Measurements from ENCODE around the gene IDUA.
"Not testable (repeated sequence)": the region's sequence is repeated elsewhere in the genome, so short reads cannot be mapped to it uniquely, and the experiment has no call there.

Gene IDUA

GRCh38 chr4:987624-988513 is 1.0 kb downstream of the IDUA start:
- no peak for DNase-seq (ENCODE audit: low read depth)

- DNase-seq (ENCODE audit: low read depth), result no peak
Measured at GRCh38 chr4:988726-989721, 2.2 kb downstream of the IDUA start.

GRCh38 chr4:989722-990471 is 3.1 kb downstream of the IDUA start:
- DNase-seq (ENCODE audit: low read depth), result no peak

- DNase-seq (ENCODE audit: low read depth), result no peak
Measured at GRCh38 chr4:990746-991367, 4.0 kb downstream of the IDUA start.

GRCh38 chr4:991451-992296 is 4.8 kb downstream of the IDUA start:
- DNase-seq (ENCODE audit: low read depth), result no peak

- no peak for DNase-seq (ENCODE audit: low read depth)
Measured at GRCh38 chr4:992297-993110, 5.7 kb downstream of the IDUA start.

DNA sequence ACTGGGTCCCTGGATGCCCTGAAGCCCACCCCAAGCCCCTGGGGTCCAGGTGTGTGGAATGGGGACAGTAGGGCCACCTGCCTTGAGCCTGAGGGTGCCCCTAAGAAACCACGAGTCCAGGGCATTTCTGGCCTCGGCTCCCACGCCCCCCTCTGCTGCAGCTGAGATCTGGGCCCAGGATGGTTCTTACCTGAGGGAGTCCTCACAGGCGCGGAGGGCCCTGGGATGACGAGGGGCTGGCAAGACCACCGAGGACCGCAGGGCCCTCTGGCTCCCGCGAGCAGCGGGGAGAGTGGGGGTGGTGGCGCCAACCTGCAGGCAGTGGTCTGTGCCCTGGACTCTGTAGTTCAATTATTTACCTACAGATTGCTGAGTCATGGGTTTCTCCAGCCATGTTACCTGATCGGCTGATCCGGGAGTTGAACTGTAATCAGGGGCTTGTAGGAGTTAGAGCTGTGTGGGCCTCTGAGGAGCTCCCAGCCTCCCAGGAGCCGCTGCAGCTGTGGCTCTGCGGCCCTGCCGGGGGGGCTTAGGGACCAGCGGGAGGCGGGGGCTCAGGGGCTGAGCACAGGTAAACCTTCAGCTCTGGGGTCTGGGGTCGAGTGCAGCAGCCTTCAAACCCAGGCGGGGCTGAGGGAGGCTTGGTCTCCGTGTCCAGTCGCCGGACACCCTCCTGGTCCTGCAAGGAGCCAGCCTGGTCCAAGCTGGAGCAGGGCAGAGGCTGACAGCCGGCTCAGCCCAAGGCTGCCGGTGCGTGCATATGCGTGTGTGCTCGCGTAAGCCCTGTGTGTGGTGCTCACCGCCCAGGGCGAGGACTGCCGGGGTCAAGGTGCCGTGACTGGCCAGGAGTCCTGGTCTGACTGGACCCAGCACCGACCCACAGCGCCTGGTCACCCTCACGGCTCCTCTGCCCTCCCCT is 6.5 kb downstream of the IDUA start, which contains the start of gene SLC26A1:
TSS of gene SLC26A1 (minus strand) at position 294 of the 919 bp plus-strand sequence. CDS start 1,701 bp downstream, outside the sequence.
- no peak for DNase-seq (ENCODE audit: low read depth)

- DNase-seq (ENCODE audit: low read depth), result no peak
Measured at GRCh38 chr4:995311-996026, 8.6 kb downstream of the IDUA start.

GRCh38 chr4:996030-996996 is 9.5 kb downstream of the IDUA start:
- DNase-seq (ENCODE audit: low read depth), result no peak

GRCh38 chr4:996997-997374 is 10.1 kb downstream of the IDUA start:
- DNase-seq (ENCODE audit: low read depth), result no peak

DNA sequence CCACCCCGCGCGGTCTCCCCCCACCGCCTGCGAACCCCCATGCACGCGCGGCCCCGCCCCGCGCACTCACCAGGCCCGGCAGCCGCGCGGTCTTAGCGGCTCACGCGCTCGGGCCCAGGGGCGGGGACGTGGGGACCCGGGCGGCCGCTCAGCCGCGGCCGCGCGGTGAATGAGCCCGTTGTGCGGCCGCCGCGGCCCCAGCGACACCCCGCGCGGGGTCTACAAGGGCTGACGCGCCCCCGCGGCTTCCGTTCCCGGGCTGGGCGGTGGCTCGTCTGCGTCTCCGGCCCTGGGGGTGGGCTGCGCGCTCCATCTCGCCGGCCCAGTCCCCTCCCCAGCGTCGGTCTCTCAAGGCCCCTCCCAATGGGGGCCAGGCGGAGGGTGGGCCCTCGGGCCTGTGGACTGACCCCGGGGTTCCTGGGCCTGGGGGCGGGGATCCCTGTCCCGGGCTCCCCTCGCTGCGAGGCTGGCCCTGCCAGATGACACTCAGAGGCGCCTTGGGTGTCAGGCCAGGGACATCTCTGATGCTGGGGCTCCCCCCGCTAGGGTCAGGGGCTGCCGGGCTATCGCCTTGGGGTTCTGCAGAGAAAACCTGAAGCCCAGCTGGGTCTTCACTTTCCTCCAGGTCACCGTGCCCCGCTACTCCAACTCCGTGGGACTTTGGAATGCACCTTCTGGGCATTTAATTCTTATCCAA is 10.7 kb downstream of the IDUA start:
- no peak for DNase-seq (ENCODE audit: low read depth)

- no peak for DNase-seq (ENCODE audit: low read depth)
Measured at GRCh38 chr4:998096-998691, 11.3 kb downstream of the IDUA start.

- not testable (repeated sequence) for DNase-seq (ENCODE audit: low read depth)
Measured at GRCh38 chr4:999240-999863, 12.5 kb downstream of the IDUA start.

DNA sequence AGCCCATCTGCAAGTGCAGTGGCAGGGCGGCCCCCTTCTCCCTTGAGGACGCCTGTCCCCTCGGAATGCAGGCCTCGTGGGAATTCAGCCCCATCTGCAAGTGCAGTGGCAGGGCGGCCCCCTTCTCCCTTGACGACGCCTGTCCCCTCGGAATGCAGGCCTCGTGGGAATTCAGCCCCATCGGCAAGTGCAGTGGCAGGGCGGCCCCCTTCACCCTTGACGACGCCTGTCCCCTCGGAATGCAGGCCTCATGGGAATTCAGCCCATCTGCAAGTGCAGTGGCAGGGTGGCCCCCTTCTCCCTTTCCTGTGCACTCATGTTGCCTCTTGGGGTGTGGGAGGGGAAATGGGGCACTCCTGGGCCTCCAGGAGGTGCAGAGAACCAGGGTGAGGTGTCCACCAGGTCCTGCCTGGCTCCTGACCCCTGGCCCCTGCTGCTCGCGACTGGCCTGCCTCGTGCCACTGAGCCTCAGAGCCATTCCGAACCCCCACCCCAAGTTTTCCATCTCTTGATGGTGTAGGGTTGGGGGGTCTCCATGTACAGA is 13.1 kb downstream of the IDUA start:
- no peak for DNase-seq (ENCODE audit: low read depth)
